AG04450 (cell line): ENCODE data around the gene PLCXD3. TPM values are rescaled to one million over a fixed set of nuclear protein-coding genes. Genes with fewer than 3 reads are reported as not detected.

Experiments
- CTCF ChIA-PET: fragments of 300-600, 350-600 bp; formaldehyde crosslinking; extraction: SDS; loops from one replicate; lab custom pipeline; 2022; ENCODE audit warnings: antibody characterized with exemption, inconsistent platforms; lab: Charles Lee
- POLR2A ChIA-PET: fragments of 350-600 bp; formaldehyde crosslinking; extraction: SDS; loops from one replicate; lab custom pipeline; 2021; ENCODE audit warnings: antibody characterized with exemption, inconsistent platforms; lab: Yijun Ruan, JAX
- DNase-seq: peaks from one replicate; pipeline ENCODE4 v3.0.0-alpha.2; 2011; ENCODE audit warnings: low read depth, low spot score
- H3K27ac ChIP-seq: one replicate; pipeline ENCODE4 v1.5.1; 2012; ENCODE audit warnings: low read depth, low read length, control low read depth
- H3K27me3 ChIP-seq: one replicate; pipeline ENCODE4 v1.6.0; 2012; ENCODE audit warnings: low read length; ENCODE audit not compliant: control insufficient read depth, insufficient read depth
- H3K4me3 ChIP-seq: 2 replicates; pipeline ENCODE4 v1.5.1; 2011; ENCODE audit warnings: mild to moderate bottlenecking, low read depth, low read length, control low read depth
- H3K9me3 ChIP-seq: 2 replicates; pipeline ENCODE4 v1.5.1; 2012; ENCODE audit warnings: low read length; ENCODE audit not compliant: control insufficient read depth, insufficient read depth
- polyA plus RNA-seq: library from polyadenylated mRNA; depleted of rRNA; stranded (reverse); fragments of >200 nt; gene quantifications from 2 replicates; pipeline ENCODE4 v1.2.3, GENCODE V29; 2011
- TF ChIP-seq, protein P1 (sequence below): IDR thresholded peaks from 2 replicates; pipeline ENCODE4 v1.5.1; 2011; ENCODE audit warnings: low read depth, low read length, control low read depth, inconsistent platforms

PLCXD3 gene
- polyA plus RNA-seq, 1 experiment: 0.02 TPM

DNA sequence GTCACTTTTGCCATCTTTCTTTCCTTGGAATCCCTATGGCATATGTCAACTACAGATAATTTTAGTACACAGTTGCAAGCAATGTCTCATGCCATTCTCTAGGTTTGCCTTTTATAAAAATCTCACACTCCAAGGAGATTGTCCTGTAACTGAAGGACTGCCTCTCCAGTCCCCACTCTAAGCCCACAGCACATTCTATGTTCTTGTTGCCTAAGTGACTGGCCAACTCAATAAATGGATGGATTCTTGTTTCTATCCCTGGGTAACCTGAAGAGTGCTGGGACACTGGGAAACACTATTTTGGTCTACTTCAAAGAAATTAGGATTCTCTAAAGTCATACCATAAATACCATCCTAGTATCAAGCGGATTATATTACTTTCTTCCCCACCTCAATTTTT lies 145.0 kb downstream of the PLCXD3 start:
- Histone ChIP-seq H3K9me3 (no peaks in the 10 kb centered on the region), H3K27me3 (no peaks in the 10 kb centered on the region), H3K4me3 (no peak overlapping the region), H3K27ac (no peak overlapping the region)
- TF ChIP-seq, protein P1, sequence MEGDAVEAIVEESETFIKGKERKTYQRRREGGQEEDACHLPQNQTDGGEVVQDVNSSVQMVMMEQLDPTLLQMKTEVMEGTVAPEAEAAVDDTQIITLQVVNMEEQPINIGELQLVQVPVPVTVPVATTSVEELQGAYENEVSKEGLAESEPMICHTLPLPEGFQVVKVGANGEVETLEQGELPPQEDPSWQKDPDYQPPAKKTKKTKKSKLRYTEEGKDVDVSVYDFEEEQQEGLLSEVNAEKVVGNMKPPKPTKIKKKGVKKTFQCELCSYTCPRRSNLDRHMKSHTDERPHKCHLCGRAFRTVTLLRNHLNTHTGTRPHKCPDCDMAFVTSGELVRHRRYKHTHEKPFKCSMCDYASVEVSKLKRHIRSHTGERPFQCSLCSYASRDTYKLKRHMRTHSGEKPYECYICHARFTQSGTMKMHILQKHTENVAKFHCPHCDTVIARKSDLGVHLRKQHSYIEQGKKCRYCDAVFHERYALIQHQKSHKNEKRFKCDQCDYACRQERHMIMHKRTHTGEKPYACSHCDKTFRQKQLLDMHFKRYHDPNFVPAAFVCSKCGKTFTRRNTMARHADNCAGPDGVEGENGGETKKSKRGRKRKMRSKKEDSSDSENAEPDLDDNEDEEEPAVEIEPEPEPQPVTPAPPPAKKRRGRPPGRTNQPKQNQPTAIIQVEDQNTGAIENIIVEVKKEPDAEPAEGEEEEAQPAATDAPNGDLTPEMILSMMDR: no peak
- DNase-seq: no peak
- ChIA-PET POLR2A (no interaction called here), CTCF (no interaction called here)

DNA sequence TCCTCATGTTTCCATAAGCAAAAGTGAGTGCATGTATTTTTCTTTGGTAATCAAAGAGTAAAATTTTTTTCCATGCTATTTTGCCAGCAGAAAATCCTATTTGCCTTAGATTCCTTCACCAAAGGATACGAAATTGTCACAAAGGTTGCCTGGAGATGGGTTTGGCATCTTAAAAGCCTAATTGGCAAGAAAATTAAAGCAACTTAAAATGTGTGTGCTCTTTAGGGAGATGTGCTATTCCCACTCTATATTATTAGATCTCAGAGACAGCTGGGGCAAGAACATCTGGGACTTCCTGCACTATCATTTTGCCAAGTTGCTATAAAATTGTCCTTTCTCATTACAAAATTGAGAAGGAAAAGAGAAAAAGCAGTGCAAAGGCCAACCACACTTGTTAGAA lies 146.1 kb downstream of the PLCXD3 start:
- H3K27me3 ChIP-seq: no peaks in the 10 kb centered on the region
- H3K27ac ChIP-seq: no peak overlapping the region
- ChIA-PET CTCF (no interaction called here), POLR2A (no interaction called here)
- H3K9me3 ChIP-seq: no peaks in the 10 kb centered on the region
- no peak overlapping the region for H3K4me3 ChIP-seq
- TF ChIP-seq, protein P1: no peak
- DNase-seq: no peak

DNA sequence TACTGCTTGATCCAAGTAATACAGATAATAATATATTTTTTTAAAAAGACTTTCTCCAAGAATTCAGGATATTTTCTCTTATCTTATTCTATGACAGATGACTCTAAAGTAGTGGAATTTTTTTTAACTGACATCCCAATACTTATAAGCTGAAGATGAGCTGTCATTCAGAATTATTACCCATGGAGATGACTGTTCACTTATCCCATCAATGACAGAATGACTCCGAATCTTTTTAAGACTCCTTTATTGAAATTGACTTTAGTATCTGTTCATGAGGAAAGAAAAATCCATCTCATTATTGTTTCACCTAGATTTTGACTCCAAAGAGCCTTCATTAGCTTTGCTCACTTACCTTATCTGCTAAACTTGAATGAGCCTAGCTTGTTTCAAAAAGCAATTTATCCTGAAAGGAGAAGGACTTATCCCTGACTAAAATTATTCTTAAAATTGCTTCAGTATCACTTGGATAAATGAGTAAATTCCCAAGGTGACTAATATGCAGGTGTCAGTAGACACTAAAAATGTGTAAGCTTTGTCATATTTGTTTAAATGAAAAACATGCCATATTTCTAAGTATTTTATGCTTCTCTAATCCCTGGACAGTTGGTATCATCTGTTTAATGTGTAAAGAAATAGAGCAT lies 146.9 kb downstream of the PLCXD3 start:
- TF ChIP-seq, protein P1: no peak
- H3K4me3 ChIP-seq: no peak overlapping the region
- H3K27ac ChIP-seq: no peak overlapping the region
- no peaks in the 10 kb centered on the region for H3K27me3 ChIP-seq
- DNase-seq: no peak
- H3K9me3 ChIP-seq: no peaks in the 10 kb centered on the region
- ChIA-PET CTCF (no interaction called here), POLR2A (no interaction called here)

DNA sequence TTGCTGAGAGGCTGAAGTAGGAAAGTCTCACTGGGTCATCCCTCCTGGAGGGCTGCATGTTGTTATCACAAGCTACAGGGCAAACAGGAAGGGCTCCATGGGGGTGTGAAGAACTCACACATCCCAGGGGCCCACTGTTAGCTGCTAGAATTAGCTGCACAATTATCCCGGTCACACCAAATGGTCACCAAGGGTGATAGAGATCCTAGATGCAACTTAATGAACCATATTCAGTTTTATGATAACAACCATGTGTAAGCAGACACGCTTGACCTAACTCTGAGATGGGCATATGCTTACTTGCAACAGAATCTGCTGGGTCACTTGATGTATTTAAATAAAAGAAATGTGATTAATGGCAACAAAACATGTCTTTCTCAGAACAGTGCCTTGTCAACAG lies 153.6 kb downstream of the PLCXD3 start:
- no peaks in the 10 kb centered on the region for H3K9me3 ChIP-seq
- no peak overlapping the region for H3K4me3 ChIP-seq
- POLR2A ChIA-PET: no interaction called here
- TF ChIP-seq, protein P1: no peak
- H3K27ac ChIP-seq: no peak overlapping the region
- no peaks in the 10 kb centered on the region for H3K27me3 ChIP-seq
- CTCF ChIA-PET: interaction anchor here (1.7 kb wide), 1 partner anchor 452 kb away, joined by 3 read pairs; no protein-coding TSS in a partner anchor
- DNase-seq: no peak

DNA sequence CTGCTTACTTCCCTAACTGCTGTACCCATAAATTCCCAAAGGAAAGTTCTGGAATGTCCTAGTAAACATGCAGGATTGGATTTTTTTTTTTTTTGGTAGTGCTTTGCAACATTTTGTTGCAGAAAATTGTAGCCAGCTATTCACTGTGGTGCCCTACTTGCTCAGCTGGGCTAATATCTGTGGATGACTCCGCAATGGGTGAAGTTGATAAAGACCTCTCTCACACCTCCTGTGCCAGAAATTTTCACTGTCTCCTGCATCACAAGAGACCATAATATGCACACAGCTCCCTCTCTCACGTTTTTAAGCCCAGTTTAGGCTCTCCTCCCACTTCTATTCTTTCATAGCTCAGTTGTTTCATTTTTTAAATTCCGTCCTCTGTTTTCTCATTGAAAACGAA lies 160.6 kb downstream of the PLCXD3 start:
- TF ChIP-seq, protein P1: no peak
- H3K4me3 ChIP-seq: no peak overlapping the region
- DNase-seq: no peak
- ChIA-PET CTCF (interaction anchor here (6.8 kb wide), 1 partner anchor 445 kb away, joined by 69 read pairs; no protein-coding TSS in a partner anchor), POLR2A (no interaction called here)
- H3K27ac ChIP-seq: no peak overlapping the region
- H3K27me3 ChIP-seq: no peaks in the 10 kb centered on the region
- no peaks in the 10 kb centered on the region for H3K9me3 ChIP-seq
